RWPE2 (cell line): ENCODE data around the gene DUSP8.
A peak's percentile ranks its signal among the peaks of the same experiment; 100 is the strongest.
"Not testable (repeated sequence)": the region's sequence is repeated elsewhere in the genome, so short reads cannot be mapped to it uniquely, and the experiment has no call there.

Source experiments
- ATAC-seq: fragments of 200-7000 bp; cut with Tn5 transposase; 3 replicates; pipeline ENCODE4 v1.9.1; 2021; ENCODE audit warnings: low read depth
- DNase-seq: peaks from one replicate; pipeline ENCODE4 v3.0.0-alpha.2; 2020; ENCODE audit warnings: low spot score
- H3K27ac ChIP-seq: fragments of 450-650 bp; 2 replicates; pipeline ENCODE4 v1.5.1; 2017; ENCODE audit warnings: mild to moderate bottlenecking; ENCODE audit not compliant: poor library complexity, severe bottlenecking
- H3K27me3 ChIP-seq: fragments of 250-450 bp; sonication (Bioruptor Pico); 2 replicates; pipeline ENCODE4 v1.5.1; 2021; ENCODE audit warnings: mild to moderate bottlenecking, moderate library complexity; ENCODE audit not compliant: insufficient read depth, poor library complexity, severe bottlenecking
- H3K36me3 ChIP-seq: fragments of 250-450 bp; sonication (Bioruptor Pico); 2 replicates; pipeline ENCODE4 v1.5.1; 2020; ENCODE audit warnings: low read depth, mild to moderate bottlenecking, moderate library complexity
- H3K4me1 ChIP-seq: fragments of 250-450 bp; sonication (Bioruptor Pico); 2 replicates; pipeline ENCODE4 v1.5.1; 2021; ENCODE audit warnings: mild to moderate bottlenecking, moderate library complexity; ENCODE audit not compliant: insufficient read depth, poor library complexity, severe bottlenecking
- H3K4me3 ChIP-seq: fragments of 250-450 bp; sonication (Bioruptor Pico); 2 replicates; pipeline ENCODE4 v1.5.1; 2021; ENCODE audit warnings: mild to moderate bottlenecking, moderate library complexity; ENCODE audit not compliant: severe bottlenecking
- H3K9me3 ChIP-seq: fragments of 250-450 bp; sonication (Bioruptor Pico); 2 replicates; pipeline ENCODE4 v1.5.1; 2021; ENCODE audit warnings: mild to moderate bottlenecking, moderate library complexity; ENCODE audit not compliant: severe bottlenecking
- TF ChIP-seq, protein P1 (sequence below): fragments of 450-650 bp; IDR thresholded peaks from one replicate; pipeline ENCODE4 v1.5.1; 2017; ENCODE audit warnings: mild to moderate bottlenecking, moderate library complexity; ENCODE audit not compliant: poor library complexity, severe bottlenecking

Gene DUSP8

GRCh38 chr11:1592628-1593027 is 20.6 kb upstream of the DUSP8 start:
- TF ChIP-seq, protein P1, sequence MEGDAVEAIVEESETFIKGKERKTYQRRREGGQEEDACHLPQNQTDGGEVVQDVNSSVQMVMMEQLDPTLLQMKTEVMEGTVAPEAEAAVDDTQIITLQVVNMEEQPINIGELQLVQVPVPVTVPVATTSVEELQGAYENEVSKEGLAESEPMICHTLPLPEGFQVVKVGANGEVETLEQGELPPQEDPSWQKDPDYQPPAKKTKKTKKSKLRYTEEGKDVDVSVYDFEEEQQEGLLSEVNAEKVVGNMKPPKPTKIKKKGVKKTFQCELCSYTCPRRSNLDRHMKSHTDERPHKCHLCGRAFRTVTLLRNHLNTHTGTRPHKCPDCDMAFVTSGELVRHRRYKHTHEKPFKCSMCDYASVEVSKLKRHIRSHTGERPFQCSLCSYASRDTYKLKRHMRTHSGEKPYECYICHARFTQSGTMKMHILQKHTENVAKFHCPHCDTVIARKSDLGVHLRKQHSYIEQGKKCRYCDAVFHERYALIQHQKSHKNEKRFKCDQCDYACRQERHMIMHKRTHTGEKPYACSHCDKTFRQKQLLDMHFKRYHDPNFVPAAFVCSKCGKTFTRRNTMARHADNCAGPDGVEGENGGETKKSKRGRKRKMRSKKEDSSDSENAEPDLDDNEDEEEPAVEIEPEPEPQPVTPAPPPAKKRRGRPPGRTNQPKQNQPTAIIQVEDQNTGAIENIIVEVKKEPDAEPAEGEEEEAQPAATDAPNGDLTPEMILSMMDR, result no peak
- H3K4me1 ChIP-seq, result no peaks in the 10 kb centered on the region
- H3K9me3 ChIP-seq, result no peaks in the 10 kb centered on the region
- H3K36me3 ChIP-seq, result no peaks in the 10 kb centered on the region
- no peaks in the 10 kb centered on the region for H3K27me3 ChIP-seq
- no peak overlapping the region for H3K4me3 ChIP-seq
- H3K27ac ChIP-seq, result no peak overlapping the region
- no peak for DNase-seq
- ATAC-seq, result no peak

GRCh38 chr11:1589996-1590395 is 17.9 kb upstream of the DUSP8 start:
- no peaks in the 10 kb centered on the region for H3K4me1 ChIP-seq
- no peaks in the 10 kb centered on the region for H3K27me3 ChIP-seq
- TF ChIP-seq, protein P1, result no peak
- no peaks in the 10 kb centered on the region for H3K36me3 ChIP-seq
- no peak for DNase-seq
- ATAC-seq, result no peak
- no peaks in the 10 kb centered on the region for H3K9me3 ChIP-seq
- no peak overlapping the region for H3K27ac ChIP-seq
- H3K4me3 ChIP-seq, result no peak overlapping the region

- H3K4me3 ChIP-seq, H3K27ac ChIP-seq, DNase-seq, H3K4me1 ChIP-seq, H3K36me3 ChIP-seq, H3K27me3 ChIP-seq, H3K9me3 ChIP-seq: not testable (repeated sequence)
- peak; percentile 68 for ATAC-seq
These were observed 17.3 kb upstream of the DUSP8 start for GRCh38 chr11:1589191-1589963.

GRCh38 chr11:1586699-1587098 is 14.6 kb upstream of the DUSP8 start:
- no peaks in the 10 kb centered on the region for H3K36me3 ChIP-seq
- H3K4me1 ChIP-seq, result no peaks in the 10 kb centered on the region
- no peaks in the 10 kb centered on the region for H3K9me3 ChIP-seq
- ATAC-seq, result no peak
- H3K27ac ChIP-seq, result no peak overlapping the region
- DNase-seq, result no peak
- H3K27me3 ChIP-seq, result no peaks in the 10 kb centered on the region
- TF ChIP-seq, protein P1, result no peak
- no peak overlapping the region for H3K4me3 ChIP-seq

GRCh38 chr11:1584661-1585370 is 12.7 kb upstream of the DUSP8 start, which contains the start of gene KRTAP5-1:
TSS of gene KRTAP5-1 (minus strand) at chr11:1585283. CDS start at chr11:1585249, 34 bp downstream.
- DNase-seq, H3K27me3 ChIP-seq, H3K9me3 ChIP-seq, ATAC-seq, H3K36me3 ChIP-seq, H3K27ac ChIP-seq, H3K4me1 ChIP-seq, H3K4me3 ChIP-seq: not testable (repeated sequence)

- not testable (repeated sequence) for H3K4me1 ChIP-seq
These were observed 10.8 kb upstream of the DUSP8 start for GRCh38 chr11:1582909-1583308.

More at GRCh38 chr11:1582909-1583308, 10.8 kb upstream of the DUSP8 start:
- not testable (repeated sequence) for H3K27me3 ChIP-seq, ATAC-seq, DNase-seq, H3K4me3 ChIP-seq, H3K27ac ChIP-seq, H3K9me3 ChIP-seq, H3K36me3 ChIP-seq
